IPS-11a (cell line): ENCODE data around the gene BNIPL.

Experiments
- H3K4me3 ChIP-seq: one replicate; pipeline ENCODE4 v1.5.1; 2013; ENCODE audit warnings: low read depth, low read length, control low read depth

The BNIPL gene, protein sequence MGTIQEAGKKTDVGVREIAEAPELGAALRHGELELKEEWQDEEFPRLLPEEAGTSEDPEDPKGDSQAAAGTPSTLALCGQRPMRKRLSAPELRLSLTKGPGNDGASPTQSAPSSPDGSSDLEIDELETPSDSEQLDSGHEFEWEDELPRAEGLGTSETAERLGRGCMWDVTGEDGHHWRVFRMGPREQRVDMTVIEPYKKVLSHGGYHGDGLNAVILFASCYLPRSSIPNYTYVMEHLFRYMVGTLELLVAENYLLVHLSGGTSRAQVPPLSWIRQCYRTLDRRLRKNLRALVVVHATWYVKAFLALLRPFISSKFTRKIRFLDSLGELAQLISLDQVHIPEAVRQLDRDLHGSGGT

DNA sequence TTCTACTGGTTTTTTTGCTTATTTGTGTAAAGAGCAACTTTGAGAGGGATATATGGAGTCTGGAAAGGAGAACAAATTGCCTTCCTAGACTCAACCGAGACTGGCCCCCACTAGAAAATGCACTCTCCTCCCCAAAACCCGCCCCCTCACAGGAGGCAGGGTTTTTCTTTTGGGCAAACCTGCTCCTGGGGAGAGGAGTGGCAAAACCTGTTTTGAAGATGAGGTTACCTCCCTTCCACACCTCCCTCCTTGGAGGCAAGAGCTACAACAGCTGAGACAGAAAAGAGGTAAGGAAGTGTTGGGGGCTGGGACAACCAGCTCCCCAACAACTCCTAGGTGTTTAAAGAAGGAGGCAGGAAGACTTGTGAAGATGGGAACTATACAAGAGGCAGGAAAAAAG lies at the start of gene BNIPL:
TSS of gene BNIPL (plus strand) at position 231 of the 400 bp plus-strand sequence. CDS start at position 371, 140 bp downstream.
- H3K4me3 ChIP-seq = no peak within 1 kb of the TSS

GRCh38 chr1:150987924-150988323 lies 48.5 kb upstream of the BNIPL start:
- no peak overlapping the region for H3K4me3 ChIP-seq

DNA sequence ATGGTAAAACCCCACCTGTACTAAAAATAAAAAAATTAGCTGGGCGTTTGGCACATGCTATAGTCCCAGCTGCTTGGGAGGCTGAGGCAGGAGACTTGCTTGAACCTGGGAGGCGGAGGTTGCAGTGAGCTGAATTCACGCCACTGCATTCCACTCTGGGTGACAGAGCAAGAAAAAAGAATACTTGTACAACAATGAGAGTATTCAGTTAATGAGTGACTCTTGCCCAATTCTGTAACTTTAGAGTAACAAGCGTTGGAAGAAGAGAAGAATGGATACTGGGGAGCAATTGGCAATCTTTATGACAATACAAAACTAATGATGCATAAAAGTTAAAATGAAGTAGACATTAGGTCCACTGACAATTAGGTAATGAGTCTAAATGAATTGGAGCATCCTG lies 43.8 kb upstream of the BNIPL start:
- no peak overlapping the region for H3K4me3 ChIP-seq

GRCh38 chr1:150994248-150994647 lies 42.1 kb upstream of the BNIPL start:
- no peak overlapping the region for H3K4me3 ChIP-seq

- no peak overlapping the region for H3K4me3 ChIP-seq
Observed at GRCh38 chr1:150995460-150995859, 40.9 kb upstream of the BNIPL start.

DNA sequence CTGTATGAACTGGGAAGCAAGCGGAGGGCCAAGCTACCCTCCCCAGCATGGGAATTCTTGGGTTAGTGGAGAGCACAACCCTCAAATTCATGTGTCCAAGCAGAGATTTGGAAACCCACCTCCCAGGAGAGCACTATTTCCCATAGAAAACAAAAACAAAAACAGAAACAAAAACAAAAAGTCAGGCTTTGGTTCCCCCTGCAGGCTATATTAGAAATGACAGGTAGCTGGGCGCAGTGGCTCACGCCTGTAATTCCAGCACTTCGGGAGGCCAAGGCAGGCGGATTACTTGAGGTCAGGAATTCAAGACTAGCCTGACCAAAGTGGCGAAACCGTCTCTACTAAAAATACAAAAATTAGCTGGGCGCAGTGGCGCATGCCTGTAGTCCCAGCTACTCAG lies 40.5 kb upstream of the BNIPL start:
- no peak overlapping the region for H3K4me3 ChIP-seq

- H3K4me3 ChIP-seq = no peak overlapping the region
Observed at GRCh38 chr1:150997126-150997872, 39.1 kb upstream of the BNIPL start.

- no peak overlapping the region for H3K4me3 ChIP-seq
Observed at GRCh38 chr1:150997949-150998348, 38.4 kb upstream of the BNIPL start.

DNA sequence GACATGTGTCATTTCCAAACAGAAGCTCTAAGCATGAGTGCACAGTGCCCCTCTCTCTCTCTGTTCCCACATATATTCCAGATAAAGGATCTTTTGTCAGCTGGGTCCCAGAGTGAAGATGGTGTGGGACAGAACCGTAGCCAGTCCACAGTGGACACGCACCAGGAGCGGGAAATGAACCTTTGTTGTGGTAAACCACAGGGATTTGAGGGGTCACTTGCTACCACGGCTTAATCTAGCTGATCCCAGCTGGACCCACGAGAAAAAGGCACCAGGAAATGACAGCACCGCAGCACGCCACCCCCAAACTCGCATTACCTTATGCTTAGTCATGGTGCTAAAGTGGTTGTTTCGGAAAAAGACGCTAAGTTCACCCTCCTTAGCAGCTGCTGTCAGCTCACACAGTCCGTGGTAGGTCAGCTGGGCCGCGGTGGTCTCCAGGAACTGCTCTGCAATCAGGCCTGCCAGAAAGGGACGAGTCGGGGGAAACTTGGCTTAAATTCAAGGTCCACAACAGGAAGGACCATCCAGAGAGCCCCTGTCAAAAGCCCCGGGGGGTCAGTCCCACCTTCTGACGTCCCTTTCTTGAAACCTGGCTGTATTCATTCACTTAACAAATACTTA lies 37.2 kb upstream of the BNIPL start:
- no peak overlapping the region for H3K4me3 ChIP-seq

- H3K4me3 ChIP-seq = no peak overlapping the region
Observed at GRCh38 chr1:150999926-151000325, 36.5 kb upstream of the BNIPL start.

DNA sequence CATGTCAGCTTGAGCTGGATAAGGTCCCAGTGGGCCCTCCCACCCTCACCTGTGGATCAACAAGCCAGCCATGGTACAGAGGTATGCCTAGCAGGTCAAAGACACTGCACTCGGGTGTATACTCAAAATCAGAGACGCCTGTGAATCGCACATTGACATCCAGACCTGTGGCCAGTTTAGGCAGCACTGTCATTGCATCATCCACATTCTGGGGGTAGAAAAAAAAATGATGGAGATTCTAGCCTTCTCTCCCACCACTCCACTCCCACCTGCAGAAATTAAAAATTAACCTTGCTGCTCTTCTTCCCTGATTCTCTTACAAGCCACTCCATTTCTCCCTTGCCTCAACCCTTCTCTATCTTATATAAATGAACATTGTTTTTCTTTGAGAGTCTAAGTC lies 36.0 kb upstream of the BNIPL start:
- no peak overlapping the region for H3K4me3 ChIP-seq

DNA sequence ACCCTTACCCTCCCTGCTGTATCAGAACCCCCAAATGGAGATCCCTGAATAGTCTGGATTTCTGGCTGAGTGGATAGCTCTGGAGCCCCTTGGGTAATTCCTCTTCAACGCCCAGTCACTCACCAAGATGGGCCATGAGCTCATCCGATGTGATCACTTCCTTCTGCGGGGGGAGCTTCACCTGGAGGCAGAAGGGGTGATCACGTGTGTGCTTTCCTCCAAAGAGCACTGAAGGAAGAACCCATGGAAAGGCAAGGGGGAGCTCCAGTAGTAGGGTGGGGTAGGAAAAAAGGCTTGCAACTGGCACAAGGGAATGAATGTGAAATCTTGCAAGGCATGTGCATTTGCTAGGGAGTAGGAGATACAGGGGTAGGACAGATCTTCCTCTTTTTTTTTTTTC lies 34.8 kb upstream of the BNIPL start:
- no peak overlapping the region for H3K4me3 ChIP-seq

- H3K4me3 ChIP-seq = no peak overlapping the region
Observed at GRCh38 chr1:151002051-151002450, 34.3 kb upstream of the BNIPL start.

DNA sequence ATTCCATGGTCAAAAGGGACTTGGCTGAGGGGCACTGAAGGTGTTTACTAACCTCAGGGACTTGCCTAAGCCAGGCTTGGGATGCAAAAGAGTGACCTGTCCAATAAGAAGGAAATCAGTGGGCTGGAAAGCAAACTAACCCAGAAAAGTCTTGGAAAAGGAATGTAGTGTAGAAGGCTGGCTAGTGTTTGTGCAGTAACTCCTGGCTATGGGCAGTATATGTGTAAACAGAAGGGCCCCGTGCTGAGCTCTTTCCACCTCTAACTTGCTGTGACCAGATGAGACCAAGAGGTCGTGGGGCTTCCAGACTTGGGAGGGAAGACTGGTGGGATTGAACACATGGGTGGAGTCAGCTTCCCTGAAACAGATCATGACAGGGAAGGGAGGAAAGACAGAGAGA lies 33.8 kb upstream of the BNIPL start:
- no peak overlapping the region for H3K4me3 ChIP-seq

- H3K4me3 ChIP-seq = no peak overlapping the region
Observed at GRCh38 chr1:151003180-151003579, 33.2 kb upstream of the BNIPL start.

DNA sequence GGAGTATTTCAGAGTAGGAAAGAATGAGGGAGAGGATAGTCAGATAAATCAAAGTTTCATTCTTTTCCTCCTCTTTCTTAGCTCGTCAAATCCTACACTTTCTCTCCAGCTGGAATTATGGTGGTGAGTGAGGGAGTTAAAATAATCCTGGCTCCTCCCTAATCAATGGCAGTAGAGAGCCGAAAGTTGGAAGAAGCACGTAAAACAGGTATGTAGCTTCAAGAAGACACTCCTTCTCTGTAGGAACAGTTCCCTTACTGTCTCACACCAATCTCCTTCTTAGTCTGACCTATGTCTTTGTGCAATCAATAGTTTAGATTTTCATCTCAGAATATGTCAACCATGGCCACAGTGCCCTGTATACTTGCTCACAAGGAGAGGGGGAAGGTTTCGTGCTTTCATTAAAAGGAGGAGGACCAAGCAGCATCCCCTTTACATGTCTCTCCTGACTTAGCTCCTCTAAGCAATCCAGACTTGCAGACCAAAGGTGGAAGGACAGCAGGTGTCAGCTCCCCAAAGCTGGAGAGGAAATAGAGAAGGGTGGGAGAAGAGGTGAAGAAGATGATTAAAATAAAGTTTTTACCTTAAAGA lies 30.6 kb upstream of the BNIPL start:
- peak overlapping the region; percentile 30 for H3K4me3 ChIP-seq

GRCh38 chr1:151006327-151007052 lies 29.9 kb upstream of the BNIPL start, which contains the start of gene MINDY1:
Gene MINDY1, minus strand, starts transcription at chr1:151006902. Its CDS starts 4,285 bp downstream, at chr1:151002617.
- H3K4me3 ChIP-seq = peak within 1 kb of the TSS; percentile 30

DNA sequence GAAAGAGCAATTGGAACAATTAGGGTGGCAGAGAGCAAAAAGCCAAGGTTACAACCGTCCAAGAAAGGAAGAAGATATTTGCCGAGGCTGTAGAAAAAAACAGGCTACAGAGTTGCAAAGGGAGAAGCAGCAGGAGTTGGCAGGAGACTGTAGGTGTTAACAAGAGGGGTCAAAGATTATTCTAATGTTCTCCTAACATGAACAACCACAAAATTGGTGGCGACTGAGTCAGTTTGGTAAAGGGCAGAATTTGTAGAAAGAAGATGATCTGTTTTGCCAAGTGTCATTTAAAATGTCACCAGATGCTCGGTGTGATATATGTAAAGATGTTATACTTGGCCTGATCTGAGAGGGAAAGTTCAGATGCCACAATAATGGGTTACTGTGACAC lies 28.5 kb upstream of the BNIPL start:
- no peak overlapping the region for H3K4me3 ChIP-seq

DNA sequence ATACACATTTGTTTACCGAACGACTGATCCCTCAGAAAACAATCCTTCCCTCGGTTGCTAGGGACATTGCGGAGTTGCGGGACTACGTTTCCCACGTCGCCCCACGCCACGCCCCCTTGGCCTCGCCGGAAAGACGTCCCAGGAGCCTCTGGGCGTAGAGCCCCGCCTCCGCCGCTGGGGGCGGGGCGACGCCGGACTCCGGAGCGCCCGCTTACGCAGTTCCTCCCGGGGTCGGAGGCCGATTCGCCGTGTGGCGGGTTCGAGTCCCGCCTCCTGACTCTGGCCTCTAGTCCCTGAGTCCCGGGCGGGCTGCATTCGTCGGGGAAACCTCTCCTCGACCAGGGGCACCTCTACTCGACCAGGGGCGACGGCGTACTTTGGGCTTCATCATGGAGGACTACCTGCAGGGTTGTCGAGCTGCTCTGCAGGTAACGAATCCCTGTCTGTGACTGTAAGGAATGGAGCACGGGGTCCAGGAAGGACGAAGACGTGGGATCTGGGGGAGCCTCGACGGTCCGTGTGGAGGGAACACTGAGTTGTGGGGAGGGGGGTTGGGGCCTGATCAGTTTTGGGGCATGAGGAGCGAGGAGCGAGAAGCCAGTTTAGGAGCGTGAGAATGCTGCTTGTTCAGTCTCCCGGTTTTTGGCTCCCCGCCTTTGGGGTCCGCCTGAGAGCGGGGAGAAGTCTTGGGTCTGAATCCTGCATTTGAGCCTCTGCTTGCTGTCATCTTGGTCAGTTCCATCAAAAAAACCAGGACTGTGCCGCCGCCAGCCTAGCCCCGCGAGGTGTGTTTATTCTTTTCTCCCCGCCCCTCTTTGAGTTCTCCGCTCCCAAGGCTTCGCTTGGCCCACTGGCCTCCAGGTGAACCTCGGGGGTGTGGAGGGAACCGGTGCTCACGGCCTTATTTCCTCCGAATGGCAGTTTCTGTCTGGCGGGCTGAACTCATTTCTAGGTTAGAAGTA lies 27.9 kb upstream of the BNIPL start, which contains the start of gene PRUNE1:
TSS of gene PRUNE1 (plus strand) at position 206 of the 962 bp plus-strand sequence. CDS start at position 390, 184 bp downstream.
- H3K4me3 ChIP-seq = peak within 1 kb of the TSS; percentile 88
